HCT116 (cell line): ENCODE measurements around the gene NBPF4.

Source experiments
- ATF3 ChIP-seq: IDR thresholded peaks from 2 replicates; pipeline ENCODE4 v1.6.1; 2012
- CTCF ChIP-seq, 3 experiments: fragments of 200-600 bp in 1 of 3; sonication (generic) in 1 of 3; IDR thresholded peaks in 2 of 3; conservative IDR thresholded peaks in 1 of 3; 2 replicates each; pipeline ENCODE4 v1.5.1; 2012 to 2017; ENCODE audit warnings: low read depth in 2 of 3, low read length in 2 of 3, antibody characterized with exemption in 1 of 3, borderline replicate concordance in 1 of 3, control low read depth in 1 of 3, mild to moderate bottlenecking in 1 of 3, mixed read lengths in 1 of 3, mixed run types in 1 of 3, moderate library complexity in 1 of 3; ENCODE audit not compliant: insufficient read depth in 1 of 3

GRCh38 chr1:108200687-108201051 lies 43.2 kb downstream of the NBPF4 start:
- peak; percentile 17 to 40 (median 31); a peak in 3 of 6 replicates for TF ChIP-seq CTCF (IDR thresholded peaks at IDR 0.05 in 2 of 3, conservative IDR thresholded peaks at IDR 0.05 in 1 of 3; ENCODE audit: borderline replicate concordance in 1 of 3, insufficient read depth in 1 of 3, low read depth in 2 of 3, low read length in 2 of 3)
- no peak for TF ChIP-seq ATF3
